GM13976 (cell line): ENCODE data around the gene RNF168.
A peak's percentile ranks its signal among the peaks of the same experiment; 100 is the strongest.
"Not testable (repeated sequence)": the region's sequence is repeated elsewhere in the genome, so short reads cannot be mapped to it uniquely, and the experiment has no call there.

Source experiments
- DNase-seq: peaks from one replicate; pipeline ENCODE4 v3.0.0; 2012; ENCODE audit warnings: low spot score
- CTCF ChIP-seq: IDR thresholded peaks from 2 replicates; pipeline ENCODE4 v1.5.1; 2012; ENCODE audit warnings: borderline replicate concordance, mild to moderate bottlenecking; ENCODE audit not compliant: insufficient read depth; ENCODE audit errors: extremely low read depth, missing control alignments, control extremely low read depth
- in situ Hi-C: fragments of 300-500 bp; cut with MboI; formaldehyde crosslinking; loops from one replicate; pipeline ENCODE4 v1.12.0; 2022; ENCODE audit warnings: low sequenced_read_pairs, mixed read lengths, inconsistent platforms; ENCODE audit not compliant: unreplicated experiment

Gene RNF168

GRCh38 chr3:196524527-196524926 is 21.0 kb upstream of the RNF168 start:
- DNase-seq = no peak
- no peak for TF ChIP-seq CTCF
- in situ Hi-C loops = no loop called here

GRCh38 chr3:196523841-196524240 is 20.3 kb upstream of the RNF168 start:
- in situ Hi-C loops = no loop called here
- no peak for DNase-seq
- TF ChIP-seq CTCF = no peak

GRCh38 chr3:196521291-196521690 is 17.7 kb upstream of the RNF168 start:
- DNase-seq, in situ Hi-C loops: not testable (repeated sequence)

GRCh38 chr3:196519718-196520082 is 16.1 kb upstream of the RNF168 start:
- no peak for TF ChIP-seq CTCF
- in situ Hi-C loops = loop anchor here (10.0 kb wide), 1 partner anchor 265 kb away; no protein-coding TSS in a partner anchor
- DNase-seq = no peak

GRCh38 chr3:196518966-196519717 is 15.6 kb upstream of the RNF168 start:
- in situ Hi-C loops = loop anchor here (10.0 kb wide), 1 partner anchor 264 kb away; no protein-coding TSS in a partner anchor
- DNase-seq = peak; percentile 37
- no peak for TF ChIP-seq CTCF

- TF ChIP-seq CTCF = no peak
- no peak for DNase-seq
- in situ Hi-C loops = loop anchor here (10.0 kb wide), 1 partner anchor 263 kb away; no protein-coding TSS in a partner anchor
Observed at GRCh38 chr3:196517919-196518318, 14.4 kb upstream of the RNF168 start.

- in situ Hi-C loops = loop anchor here (10.0 kb wide), 1 partner anchor 262 kb away; no protein-coding TSS in a partner anchor
- no peak for DNase-seq
- TF ChIP-seq CTCF = no peak
Observed at GRCh38 chr3:196517162-196517800, 13.7 kb upstream of the RNF168 start.
